PC-3 (cell line): ENCODE measurements around the gene ASCL1.

Source experiments
- CTCF ChIP-seq: fragments of 300-600 bp; sonication (generic); conservative IDR thresholded peaks from 2 replicates; pipeline ENCODE4 v1.5.1; 2017; ENCODE audit warnings: antibody characterized with exemption, low read depth, mild to moderate bottlenecking, low read length
- EZH2 ChIP-seq: fragments of 300-600 bp; sonication (generic); IDR thresholded peaks from one replicate; pipeline ENCODE4 v1.6.1; 2017; ENCODE audit warnings: antibody characterized with exemption, mild to moderate bottlenecking, low read length; ENCODE audit not compliant: unreplicated experiment
- EZH2phosphoT487 ChIP-seq: fragments of 300-600 bp; sonication (generic); IDR thresholded peaks from 2 replicates; pipeline ENCODE4 v1.6.1; 2018; ENCODE audit warnings: mild to moderate bottlenecking, antibody characterized with exemption, low read length, borderline replicate concordance

- TF ChIP-seq CTCF (no peak), EZH2 (no peak), EZH2phosphoT487 (no peak)
Observed at GRCh38 chr12:102958830-102959176, 1.3 kb downstream of the ASCL1 start.
